K562 (cell line): ENCODE results near the gene PATL2. TPM values are rescaled to one million over a fixed set of nuclear protein-coding genes. Genes with fewer than 3 reads are reported as not detected.

Experiments used
- CC2D1A ChIP-seq: fragments of 450-650 bp; IDR thresholded peaks from 2 replicates; pipeline ENCODE4 v1.6.1; 2017; ENCODE audit warnings: mild to moderate bottlenecking
- CCAR2 ChIP-seq: fragments of 200-400 bp; formaldehyde crosslinking; IDR thresholded peaks from 2 replicates; pipeline ENCODE4 v1.6.1; 2017; ENCODE audit warnings: mild to moderate bottlenecking, low read depth, low read length
- CXXC5 ChIP-seq: fragments of 250-450 bp; sonication (Bioruptor Pico); IDR thresholded peaks from 2 replicates; pipeline ENCODE4 v1.8.0; 2022; ENCODE audit warnings: inconsistent platforms, mild to moderate bottlenecking, moderate library complexity
- HMG20A ChIP-seq: fragments of 450-650 bp; formaldehyde crosslinking; conservative IDR thresholded peaks from 2 replicates; pipeline ENCODE4 v1.4.0; 2020; ENCODE audit warnings: mild to moderate bottlenecking, mixed read lengths
- NELFE ChIP-seq: IDR thresholded peaks from 2 replicates; pipeline ENCODE4 v1.6.1; 2011; ENCODE audit warnings: mild to moderate bottlenecking; ENCODE audit not compliant: insufficient read depth, insufficient read length
- POLR2A ChIP-seq: fragments of 450-650 bp; conservative IDR thresholded peaks from 2 replicates; pipeline ENCODE4 v1.6.1; 2016
- SREBF2 ChIP-seq: sonication (generic); formaldehyde crosslinking; IDR thresholded peaks from 2 replicates; pipeline ENCODE4 v1.4.0; 2020; ENCODE audit warnings: mild to moderate bottlenecking, missing genetic modification reagents
- SRSF3 ChIP-seq: fragments of 200-400 bp; formaldehyde crosslinking; IDR thresholded peaks from 2 replicates; pipeline ENCODE4 v1.6.1; 2016; ENCODE audit warnings: mild to moderate bottlenecking, low read length, moderate library complexity; ENCODE audit not compliant: insufficient read depth
- ZBTB17 ChIP-seq: fragments of 450-650 bp; formaldehyde crosslinking; IDR thresholded peaks from 2 replicates; pipeline ENCODE4 v1.4.0; 2020; ENCODE audit warnings: mild to moderate bottlenecking
- ZNF134 ChIP-seq: fragments of 250-450 bp; sonication (Bioruptor Pico); conservative IDR thresholded peaks from 2 replicates; pipeline ENCODE4 v1.4.0; 2020
- ZNF3 ChIP-seq: fragments of 250-450 bp; sonication (Bioruptor Pico); IDR thresholded peaks from 2 replicates; pipeline ENCODE4 v1.5.0; 2021; ENCODE audit warnings: mild to moderate bottlenecking, moderate library complexity
- ZNF77 ChIP-seq: fragments of 250-450 bp; sonication (Bioruptor Pico); IDR thresholded peaks from 2 replicates; pipeline ENCODE4 v1.5.0; 2020
- polyA plus RNA-seq, 8 experiments: library from polyadenylated mRNA; depleted of rRNA in 4 of 8; stranded (reverse) in 5 of 8; unstranded in 3 of 8; fragments of >200 nt; fragmentation: Nextera tagmentation in 2 of 8; fragmentation: Illumina TruSeq in 1 of 8; extraction: Ambion mirVana in 2 of 8; extraction: Trizol in 1 of 8; gene quantifications; 2 replicates each; pipeline versions ENCODE4 v1.2.1 to v1.2.3, GENCODE V29; 2011 to 2014; ENCODE audit warnings: inconsistent platforms in 1 of 8, missing spikeins in 1 of 8
- total RNA-seq, 7 experiments: library from RNA; depleted of rRNA in 6 of 7; stranded (reverse); fragments of >200 nt in 6 of 7; fragmentation: Illumina TruSeq in 2 of 7; extraction: Trizol in 2 of 7; gene quantifications; 2 replicates each; pipeline versions ENCODE4 v1.2.1 to v1.2.3, GENCODE V29; 2011 to 2021; ENCODE audit warnings: low replicate concordance in 1 of 7
- TF ChIP-seq, protein P1 (sequence below), 2 experiments: fragments of 200-800 bp in 1 of 2; sonication (Bioruptor generic) in 1 of 2; sonication (generic) in 1 of 2; formaldehyde crosslinking in 1 of 2; IDR thresholded peaks in 1 of 2; conservative IDR thresholded peaks in 1 of 2; 2 replicates each; pipeline versions ENCODE4 v1.5.0 to v1.6.1; 2016 to 2020; ENCODE audit warnings: missing compliant biosample characterization in 1 of 2, missing genetic modification characterization in 1 of 2, missing genetic modification reagents in 1 of 2
- TF ChIP-seq, protein P2 (sequence below): fragments of 150-350 bp; conservative IDR thresholded peaks from 2 replicates; pipeline ENCODE4 v1.6.1; 2014; ENCODE audit warnings: low read length
- TF ChIP-seq, protein P3 (sequence below): sonication (generic); formaldehyde crosslinking; IDR thresholded peaks from 2 replicates; pipeline ENCODE4 v1.8.0; 2022; ENCODE audit warnings: mild to moderate bottlenecking, missing genetic modification reagents
- TF ChIP-seq, protein P4 (sequence below): sonication (generic); formaldehyde crosslinking; IDR thresholded peaks from 2 replicates; pipeline ENCODE4 v1.8.0; 2022; ENCODE audit warnings: mild to moderate bottlenecking, missing genetic modification reagents

Gene PATL2
- total and polyA plus RNA-seq, 9 of the 15 experiments (the other 6 are each of a cell fraction or from before 2014, with no cell fraction given) = 0.42 to 1.1 (median 0.86) TPM

DNA sequence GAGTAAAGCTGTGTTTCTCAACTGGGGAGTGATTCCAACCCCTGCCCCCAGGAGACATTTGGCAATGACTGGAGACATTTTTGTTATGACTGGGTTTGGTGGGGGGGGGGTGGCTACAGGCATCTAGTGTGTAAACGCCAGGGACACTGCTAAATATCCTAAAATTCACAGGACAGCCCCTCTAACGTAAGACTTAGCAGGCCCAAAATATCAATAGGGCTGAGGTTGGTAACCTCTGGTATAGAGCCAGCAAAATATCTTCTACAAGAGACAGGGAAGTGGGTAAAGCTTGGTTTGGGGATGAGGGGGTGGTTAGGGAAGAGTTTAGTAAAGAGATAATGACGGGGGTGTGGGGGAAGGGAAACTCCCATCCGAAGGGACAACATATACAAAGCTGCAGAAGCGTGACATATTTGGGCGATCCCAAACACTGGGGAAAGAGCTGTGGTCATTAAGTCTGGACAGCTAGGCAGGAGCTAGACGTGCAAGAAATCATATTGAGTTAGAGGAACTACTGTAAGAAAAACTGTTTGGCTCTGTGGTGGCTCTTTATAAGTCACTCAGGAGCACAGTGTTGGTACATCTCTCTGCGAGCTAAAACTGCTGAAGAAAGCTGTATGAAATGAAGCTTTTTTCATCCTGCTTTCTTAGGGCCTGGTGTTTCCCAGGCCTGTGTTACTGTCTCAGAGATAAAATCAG lies 24.5 kb upstream of the PATL2 start (continued):
- TF ChIP-seq, protein P1, sequence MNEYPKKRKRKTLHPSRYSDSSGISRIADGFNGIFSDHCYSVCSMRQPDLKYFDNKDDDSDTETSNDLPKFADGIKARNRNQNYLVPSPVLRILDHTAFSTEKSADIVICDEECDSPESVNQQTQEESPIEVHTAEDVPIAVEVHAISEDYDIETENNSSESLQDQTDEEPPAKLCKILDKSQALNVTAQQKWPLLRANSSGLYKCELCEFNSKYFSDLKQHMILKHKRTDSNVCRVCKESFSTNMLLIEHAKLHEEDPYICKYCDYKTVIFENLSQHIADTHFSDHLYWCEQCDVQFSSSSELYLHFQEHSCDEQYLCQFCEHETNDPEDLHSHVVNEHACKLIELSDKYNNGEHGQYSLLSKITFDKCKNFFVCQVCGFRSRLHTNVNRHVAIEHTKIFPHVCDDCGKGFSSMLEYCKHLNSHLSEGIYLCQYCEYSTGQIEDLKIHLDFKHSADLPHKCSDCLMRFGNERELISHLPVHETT (CRISPR knock-in tag; conservative IDR thresholded peaks at IDR 0.05 in 1 of 2, IDR thresholded peaks at IDR 0.05 in 1 of 2) = no peak
- TF ChIP-seq ZNF3 (CRISPR knock-in tag) (no peak), ZBTB17 (CRISPR knock-in tag) (no peak), CC2D1A (0 out of 2 replicates have a peak, but pooled peaks have one; percentile 4), NELFE (no peak), SRSF3 (no peak), ZNF134 (CRISPR knock-in tag) (no peak), ZNF77 (CRISPR knock-in tag) (no peak), CCAR2 (no peak), SREBF2 (CRISPR knock-in tag) (no peak), CXXC5 (peak; percentile 13; the same call in 1 of the 2 replicates), HMG20A (CRISPR knock-in tag) (no peak), POLR2A (no peak)
- TF ChIP-seq, protein P2, sequence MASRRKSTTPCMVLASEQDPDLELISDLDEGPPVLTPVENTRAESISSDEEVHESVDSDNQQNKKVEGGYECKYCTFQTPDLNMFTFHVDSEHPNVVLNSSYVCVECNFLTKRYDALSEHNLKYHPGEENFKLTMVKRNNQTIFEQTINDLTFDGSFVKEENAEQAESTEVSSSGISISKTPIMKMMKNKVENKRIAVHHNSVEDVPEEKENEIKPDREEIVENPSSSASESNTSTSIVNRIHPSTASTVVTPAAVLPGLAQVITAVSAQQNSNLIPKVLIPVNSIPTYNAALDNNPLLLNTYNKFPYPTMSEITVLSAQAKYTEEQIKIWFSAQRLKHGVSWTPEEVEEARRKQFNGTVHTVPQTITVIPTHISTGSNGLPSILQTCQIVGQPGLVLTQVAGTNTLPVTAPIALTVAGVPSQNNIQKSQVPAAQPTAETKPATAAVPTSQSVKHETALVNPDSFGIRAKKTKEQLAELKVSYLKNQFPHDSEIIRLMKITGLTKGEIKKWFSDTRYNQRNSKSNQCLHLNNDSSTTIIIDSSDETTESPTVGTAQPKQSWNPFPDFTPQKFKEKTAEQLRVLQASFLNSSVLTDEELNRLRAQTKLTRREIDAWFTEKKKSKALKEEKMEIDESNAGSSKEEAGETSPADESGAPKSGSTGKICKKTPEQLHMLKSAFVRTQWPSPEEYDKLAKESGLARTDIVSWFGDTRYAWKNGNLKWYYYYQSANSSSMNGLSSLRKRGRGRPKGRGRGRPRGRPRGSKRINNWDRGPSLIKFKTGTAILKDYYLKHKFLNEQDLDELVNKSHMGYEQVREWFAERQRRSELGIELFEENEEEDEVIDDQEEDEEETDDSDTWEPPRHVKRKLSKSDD = no peak
- TF ChIP-seq, protein P3, sequence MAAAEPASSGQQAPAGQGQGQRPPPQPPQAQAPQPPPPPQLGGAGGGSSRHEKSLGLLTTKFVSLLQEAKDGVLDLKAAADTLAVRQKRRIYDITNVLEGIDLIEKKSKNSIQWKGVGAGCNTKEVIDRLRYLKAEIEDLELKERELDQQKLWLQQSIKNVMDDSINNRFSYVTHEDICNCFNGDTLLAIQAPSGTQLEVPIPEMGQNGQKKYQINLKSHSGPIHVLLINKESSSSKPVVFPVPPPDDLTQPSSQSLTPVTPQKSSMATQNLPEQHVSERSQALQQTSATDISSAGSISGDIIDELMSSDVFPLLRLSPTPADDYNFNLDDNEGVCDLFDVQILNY (CRISPR knock-in tag) = no peak
- TF ChIP-seq, protein P4, sequence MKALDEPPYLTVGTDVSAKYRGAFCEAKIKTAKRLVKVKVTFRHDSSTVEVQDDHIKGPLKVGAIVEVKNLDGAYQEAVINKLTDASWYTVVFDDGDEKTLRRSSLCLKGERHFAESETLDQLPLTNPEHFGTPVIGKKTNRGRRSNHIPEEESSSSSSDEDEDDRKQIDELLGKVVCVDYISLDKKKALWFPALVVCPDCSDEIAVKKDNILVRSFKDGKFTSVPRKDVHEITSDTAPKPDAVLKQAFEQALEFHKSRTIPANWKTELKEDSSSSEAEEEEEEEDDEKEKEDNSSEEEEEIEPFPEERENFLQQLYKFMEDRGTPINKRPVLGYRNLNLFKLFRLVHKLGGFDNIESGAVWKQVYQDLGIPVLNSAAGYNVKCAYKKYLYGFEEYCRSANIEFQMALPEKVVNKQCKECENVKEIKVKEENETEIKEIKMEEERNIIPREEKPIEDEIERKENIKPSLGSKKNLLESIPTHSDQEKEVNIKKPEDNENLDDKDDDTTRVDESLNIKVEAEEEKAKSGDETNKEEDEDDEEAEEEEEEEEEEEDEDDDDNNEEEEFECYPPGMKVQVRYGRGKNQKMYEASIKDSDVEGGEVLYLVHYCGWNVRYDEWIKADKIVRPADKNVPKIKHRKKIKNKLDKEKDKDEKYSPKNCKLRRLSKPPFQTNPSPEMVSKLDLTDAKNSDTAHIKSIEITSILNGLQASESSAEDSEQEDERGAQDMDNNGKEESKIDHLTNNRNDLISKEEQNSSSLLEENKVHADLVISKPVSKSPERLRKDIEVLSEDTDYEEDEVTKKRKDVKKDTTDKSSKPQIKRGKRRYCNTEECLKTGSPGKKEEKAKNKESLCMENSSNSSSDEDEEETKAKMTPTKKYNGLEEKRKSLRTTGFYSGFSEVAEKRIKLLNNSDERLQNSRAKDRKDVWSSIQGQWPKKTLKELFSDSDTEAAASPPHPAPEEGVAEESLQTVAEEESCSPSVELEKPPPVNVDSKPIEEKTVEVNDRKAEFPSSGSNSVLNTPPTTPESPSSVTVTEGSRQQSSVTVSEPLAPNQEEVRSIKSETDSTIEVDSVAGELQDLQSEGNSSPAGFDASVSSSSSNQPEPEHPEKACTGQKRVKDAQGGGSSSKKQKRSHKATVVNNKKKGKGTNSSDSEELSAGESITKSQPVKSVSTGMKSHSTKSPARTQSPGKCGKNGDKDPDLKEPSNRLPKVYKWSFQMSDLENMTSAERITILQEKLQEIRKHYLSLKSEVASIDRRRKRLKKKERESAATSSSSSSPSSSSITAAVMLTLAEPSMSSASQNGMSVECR = no peak
